HepG2 (cell line): ENCODE measurements around the gene OXLD1. TPM values are rescaled to one million over a fixed set of nuclear protein-coding genes. Genes with fewer than 3 reads are reported as not detected.

ENCODE experiments used
- BORCS8-MEF2B ChIP-seq: sonication (generic); formaldehyde crosslinking; IDR thresholded peaks from 2 replicates; pipeline ENCODE4 v1.8.0; 2022; ENCODE audit warnings: mild to moderate bottlenecking, missing genetic modification reagents
- NRL ChIP-seq: sonication (generic); formaldehyde crosslinking; IDR thresholded peaks from 2 replicates; pipeline ENCODE4 v1.5.0; 2020; ENCODE audit warnings: missing genetic modification reagents, mild to moderate bottlenecking, moderate library complexity, borderline replicate concordance
- POGK ChIP-seq: sonication (generic); formaldehyde crosslinking; conservative IDR thresholded peaks from 2 replicates; pipeline ENCODE4 v1.8.0; 2022; ENCODE audit warnings: mild to moderate bottlenecking, moderate library complexity, missing genetic modification reagents
- RELA ChIP-seq: sonication (generic); formaldehyde crosslinking; IDR thresholded peaks from 2 replicates; pipeline ENCODE4 v1.4.0; 2020; ENCODE audit warnings: missing genetic modification reagents
- SP140L ChIP-seq: sonication (generic); formaldehyde crosslinking; IDR thresholded peaks from 2 replicates; pipeline ENCODE4 v1.4.0; 2020; ENCODE audit warnings: missing genetic modification reagents, borderline replicate concordance
- ZBTB2 ChIP-seq: sonication (generic); formaldehyde crosslinking; IDR thresholded peaks from 2 replicates; pipeline ENCODE4 v1.8.0; 2022; ENCODE audit warnings: low read depth, missing genetic modification reagents
- ZFAT ChIP-seq: sonication (generic); formaldehyde crosslinking; conservative IDR thresholded peaks from 2 replicates; pipeline ENCODE4 v1.8.1; 2023; ENCODE audit warnings: missing genetic modification reagents, inconsistent platforms
- ZFP82 ChIP-seq: sonication (generic); formaldehyde crosslinking; IDR thresholded peaks from 2 replicates; pipeline ENCODE4 v1.5.1; 2020; ENCODE audit warnings: mild to moderate bottlenecking, missing genetic modification reagents, borderline replicate concordance
- ZFX ChIP-seq: sonication (generic); formaldehyde crosslinking; IDR thresholded peaks from 2 replicates; pipeline ENCODE4 v1.4.0; 2020; ENCODE audit warnings: mild to moderate bottlenecking, low read depth, missing genetic modification reagents, moderate library complexity
- ZNF205 ChIP-seq: IDR thresholded peaks from 2 replicates; pipeline ENCODE4 v1.6.1; 2018; ENCODE audit warnings: missing biosample characterization, missing genetic modification reagents
- ZNF414 ChIP-seq: sonication (generic); formaldehyde crosslinking; IDR thresholded peaks from 2 replicates; pipeline ENCODE4 v1.5.0; 2020; ENCODE audit warnings: missing genetic modification reagents
- ZNF569 ChIP-seq: sonication (generic); formaldehyde crosslinking; IDR thresholded peaks from 2 replicates; pipeline ENCODE4 v1.5.0; 2020; ENCODE audit warnings: mild to moderate bottlenecking, missing genetic modification reagents, moderate library complexity, borderline replicate concordance
- ZNF687 ChIP-seq: sonication (generic); formaldehyde crosslinking; IDR thresholded peaks from 2 replicates; pipeline ENCODE4 v1.5.1; 2020; ENCODE audit warnings: mild to moderate bottlenecking, missing genetic modification reagents, moderate library complexity
- ZNF713 ChIP-seq: sonication (generic); formaldehyde crosslinking; IDR thresholded peaks from 2 replicates; pipeline ENCODE4 v1.4.0; 2020; ENCODE audit warnings: mild to moderate bottlenecking, missing genetic modification reagents
- ZSCAN22 ChIP-seq: sonication (generic); formaldehyde crosslinking; IDR thresholded peaks from 2 replicates; pipeline ENCODE4 v1.4.0; 2020; ENCODE audit warnings: mild to moderate bottlenecking, missing genetic modification reagents
- ZXDC ChIP-seq: sonication (generic); formaldehyde crosslinking; IDR thresholded peaks from 2 replicates; pipeline ENCODE4 v1.5.0; 2020; ENCODE audit warnings: mild to moderate bottlenecking, missing genetic modification reagents
- polyA plus RNA-seq, 8 experiments: library from polyadenylated mRNA; depleted of rRNA in 3 of 8; stranded (reverse) in 7 of 8; unstranded in 1 of 8; fragments of >200 nt; fragmentation: Illumina TruSeq in 4 of 8; extraction: Trizol in 4 of 8; gene quantifications; 2 replicates each; pipeline versions ENCODE4 v1.2.1 to v1.2.3, GENCODE V29; 2011 to 2016; ENCODE audit warnings: low read depth in 4 of 8, missing spikeins in 1 of 8, mixed read lengths in 1 of 8; ENCODE audit not compliant: insufficient read depth in 1 of 8
- total RNA-seq, 5 experiments: library from RNA; depleted of rRNA; stranded (reverse); fragments of >200 nt; fragmentation: Illumina TruSeq; extraction: Trizol; gene quantifications; 2 replicates each; pipeline ENCODE4 v1.2.3, GENCODE V29; 2016; ENCODE audit warnings: low read depth in 1 of 5

Gene OXLD1
- total and polyA plus RNA-seq, 2 of the 13 experiments (the other 11 are each of a cell fraction or from before 2014, with no cell fraction given) = 27.1 to 37.5 TPM

GRCh38 chr17:81702934-81703746, 36.7 kb upstream of the OXLD1 start, which contains the start of gene MRPL12 (continued):
- TF ChIP-seq ZNF687 (CRISPR knock-in tag) = peak; percentile 89
- peak; percentile 96 for TF ChIP-seq ZNF414
- no peak for TF ChIP-seq ZNF569 (CRISPR knock-in tag)
- peak; percentile 48; the same call in 1 of the 2 replicates for TF ChIP-seq NRL (CRISPR knock-in tag)
- TF ChIP-seq POGK (CRISPR knock-in tag) = peak; percentile 99
- TF ChIP-seq ZFAT (CRISPR knock-in tag) = no peak
- peak; percentile 80; the same call in 1 of the 2 replicates for TF ChIP-seq RELA (CRISPR knock-in tag)
- TF ChIP-seq BORCS8-MEF2B (CRISPR knock-in tag) = peak; percentile 94
- TF ChIP-seq ZXDC (CRISPR knock-in tag) = 0 out of 2 replicates have a peak, but pooled peaks have one; percentile 52
- peak; percentile 97 for TF ChIP-seq ZBTB2 (CRISPR knock-in tag)
- peak; percentile 93 for TF ChIP-seq ZNF205
- peak; percentile 98 for TF ChIP-seq ZFP82
- TF ChIP-seq ZFX = peak; percentile 92
- TF ChIP-seq ZSCAN22 (CRISPR knock-in tag) = peak; percentile 46; the same call in 1 of the 2 replicates
- no peak; the same call in 1 of the 2 replicates for TF ChIP-seq SP140L (CRISPR knock-in tag)
- TF ChIP-seq ZNF713 (CRISPR knock-in tag) = no peak
